IPS DF 4.7 (cell line): Measurements from ENCODE around the gene UPK3B.
"Not testable (repeated sequence)": the region's sequence is repeated elsewhere in the genome, so short reads cannot be mapped to it uniquely, and the experiment has no call there.

Experiments
- DNase-seq: peaks from one replicate; pipeline ENCODE4 v3.0.0-alpha.2; 2013; ENCODE audit warnings: low spot score; ENCODE audit errors: extremely low read depth

UPK3B gene

GRCh38 chr7:76487969-76488368 is 22.4 kb upstream of the UPK3B start:
- not testable (repeated sequence) for DNase-seq

GRCh38 chr7:76492139-76492538 is 18.2 kb upstream of the UPK3B start:
- DNase-seq: not testable (repeated sequence)

- DNase-seq: not testable (repeated sequence)
Measured at GRCh38 chr7:76495717-76496116, 14.6 kb upstream of the UPK3B start.

GRCh38 chr7:76497918-76498582 is 12.3 kb upstream of the UPK3B start:
- not testable (repeated sequence) for DNase-seq

- not testable (repeated sequence) for DNase-seq
Measured at GRCh38 chr7:76498583-76499200, 11.7 kb upstream of the UPK3B start.

- DNase-seq: not testable (repeated sequence)
Measured at GRCh38 chr7:76499201-76499923, 11.0 kb upstream of the UPK3B start.

GRCh38 chr7:76499924-76500241 is 10.5 kb upstream of the UPK3B start:
- DNase-seq: not testable (repeated sequence)

GRCh38 chr7:76502224-76502623 is 8.1 kb upstream of the UPK3B start:
- DNase-seq: not testable (repeated sequence)

- DNase-seq: not testable (repeated sequence)
Measured at GRCh38 chr7:76502836-76503235, 7.5 kb upstream of the UPK3B start.

- not testable (repeated sequence) for DNase-seq
Measured at GRCh38 chr7:76503244-76503643, 7.1 kb upstream of the UPK3B start.

GRCh38 chr7:76504351-76505167 is 5.8 kb upstream of the UPK3B start:
- not testable (repeated sequence) for DNase-seq

- no peak for DNase-seq
Measured at GRCh38 chr7:76505168-76506080, 4.9 kb upstream of the UPK3B start.

- DNase-seq: no peak
Measured at GRCh38 chr7:76506081-76506440, 4.3 kb upstream of the UPK3B start.

- not testable (repeated sequence) for DNase-seq
Measured at GRCh38 chr7:76506643-76507042, 3.7 kb upstream of the UPK3B start.

GRCh38 chr7:76507723-76508406 is 2.5 kb upstream of the UPK3B start:
- DNase-seq: no peak

- not testable (repeated sequence) for DNase-seq
Measured at GRCh38 chr7:76511200-76511910, 1.0 kb downstream of the UPK3B start.

- DNase-seq: not testable (repeated sequence)
Measured at GRCh38 chr7:76511911-76512885, 1.8 kb downstream of the UPK3B start.
